ENCODE results near the gene PNPO.
"Not testable (repeated sequence)": the region's sequence is repeated elsewhere in the genome, so short reads cannot be mapped to it uniquely, and the experiment has no call there.

Gene PNPO

DNA sequence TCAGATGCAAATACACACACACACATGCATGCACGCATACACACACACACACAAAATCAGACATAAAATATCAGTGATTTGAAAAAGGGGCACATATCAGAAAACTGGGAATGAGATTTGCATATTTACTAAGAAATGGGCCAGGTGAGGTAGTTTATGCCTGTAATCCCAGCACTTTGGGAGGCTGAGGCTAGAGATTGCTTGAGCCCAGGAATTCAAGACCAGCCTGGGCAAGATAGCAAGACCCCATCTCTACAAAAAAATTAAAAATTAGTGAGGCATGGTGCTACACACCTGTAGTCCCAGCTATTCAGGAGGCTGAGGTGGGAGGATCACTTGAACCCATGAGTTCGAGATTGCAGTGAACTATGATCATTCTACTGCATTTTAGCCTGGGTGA, 22.4 kb upstream of the PNPO start:
- no peaks in the 10 kb centered on the region for H3K79me2 ChIP-seq (ENCODE audit: control insufficient read depth, insufficient read depth, low read length, unreplicated experiment)
- no peak overlapping the region for H2AFZ ChIP-seq (ENCODE audit: low read length, unreplicated experiment)
- peaks cover 11% of the 10 kb centered on the region for H3K4me1 ChIP-seq (ENCODE audit: control insufficient read depth, insufficient read depth, low read length, unreplicated experiment)
- no peak overlapping the region for H3K27ac ChIP-seq (ENCODE audit: low read depth, low read length)
- no peak overlapping the region for H3K4me3 ChIP-seq (ENCODE audit: low read depth, low read length)
- no peaks in the 10 kb centered on the region for H3K27me3 ChIP-seq (ENCODE audit: insufficient read depth, low read length)
- H3K36me3 ChIP-seq (ENCODE audit: insufficient read depth, low read length), result peaks cover 3% of the 10 kb centered on the region; the same call in 1 of the 2 replicates

- not testable (repeated sequence) for H3K27me3 ChIP-seq (ENCODE audit: insufficient read depth, low read length); H3K36me3 ChIP-seq (ENCODE audit: insufficient read depth, low read length); H3K27ac ChIP-seq (ENCODE audit: low read depth, low read length); H2AFZ ChIP-seq (ENCODE audit: low read length, unreplicated experiment); H3K79me2 ChIP-seq (ENCODE audit: control insufficient read depth, insufficient read depth, low read length, unreplicated experiment); H3K4me3 ChIP-seq (ENCODE audit: low read depth, low read length)
- peaks cover 11% of the 10 kb centered on the region for H3K4me1 ChIP-seq (ENCODE audit: control insufficient read depth, insufficient read depth, low read length, unreplicated experiment)
Observed at GRCh38 chr17:47919889-47920288, 21.5 kb upstream of the PNPO start.

- H3K27me3 ChIP-seq (ENCODE audit: insufficient read depth, low read length), result no peaks in the 10 kb centered on the region
- H3K27ac ChIP-seq (ENCODE audit: low read depth, low read length), result no peak overlapping the region
- H3K79me2 ChIP-seq (ENCODE audit: control insufficient read depth, insufficient read depth, low read length, unreplicated experiment), result no peaks in the 10 kb centered on the region
- H2AFZ ChIP-seq (ENCODE audit: low read length, unreplicated experiment), result no peak overlapping the region
- H3K4me3 ChIP-seq (ENCODE audit: low read depth, low read length), result no peak overlapping the region
- H3K36me3 ChIP-seq (ENCODE audit: insufficient read depth, low read length), result peaks cover 3% of the 10 kb centered on the region; the same call in 1 of the 2 replicates
- H3K4me1 ChIP-seq (ENCODE audit: control insufficient read depth, insufficient read depth, low read length, unreplicated experiment), result no peaks in the 10 kb centered on the region
Observed at GRCh38 chr17:47924785-47925677, 16.3 kb upstream of the PNPO start.

- H3K27me3 ChIP-seq (ENCODE audit: insufficient read depth, low read length), result no peaks in the 10 kb centered on the region
- H3K36me3 ChIP-seq (ENCODE audit: insufficient read depth, low read length), result peaks cover 3% of the 10 kb centered on the region; the same call in 1 of the 2 replicates
- H3K4me3 ChIP-seq (ENCODE audit: low read depth, low read length), result no peak overlapping the region
Observed at GRCh38 chr17:47925678-47925988, 15.7 kb upstream of the PNPO start.

GRCh38 chr17:47927821-47928400, 13.5 kb upstream of the PNPO start:
- Histone ChIP-seq H3K4me1 (ENCODE audit: control insufficient read depth, insufficient read depth, low read length, unreplicated experiment) (peaks cover 8% of the 10 kb centered on the region), H3K27me3 (ENCODE audit: insufficient read depth, low read length) (no peaks in the 10 kb centered on the region), H3K4me3 (ENCODE audit: low read depth, low read length) (no peak overlapping the region), H3K27ac (ENCODE audit: low read depth, low read length) (no peak overlapping the region), H3K79me2 (ENCODE audit: control insufficient read depth, insufficient read depth, low read length, unreplicated experiment) (no peaks in the 10 kb centered on the region), H3K36me3 (ENCODE audit: insufficient read depth, low read length) (peaks cover 3% of the 10 kb centered on the region; the same call in 1 of the 2 replicates), H2AFZ (ENCODE audit: low read length, unreplicated experiment) (no peak overlapping the region)

More at GRCh38 chr17:47925678-47925988, 15.7 kb upstream of the PNPO start:
- Histone ChIP-seq H3K79me2 (ENCODE audit: control insufficient read depth, insufficient read depth, low read length, unreplicated experiment) (no peaks in the 10 kb centered on the region), H3K4me1 (ENCODE audit: control insufficient read depth, insufficient read depth, low read length, unreplicated experiment) (no peaks in the 10 kb centered on the region), H2AFZ (ENCODE audit: low read length, unreplicated experiment) (no peak overlapping the region), H3K27ac (ENCODE audit: low read depth, low read length) (no peak overlapping the region)

- Histone ChIP-seq H2AFZ (ENCODE audit: low read length, unreplicated experiment) (no peak overlapping the region), H3K27me3 (ENCODE audit: insufficient read depth, low read length) (no peaks in the 10 kb centered on the region), H3K4me1 (ENCODE audit: control insufficient read depth, insufficient read depth, low read length, unreplicated experiment) (peaks cover 8% of the 10 kb centered on the region), H3K27ac (ENCODE audit: low read depth, low read length) (no peak overlapping the region), H3K36me3 (ENCODE audit: insufficient read depth, low read length) (peaks cover under 1% of the 10 kb centered on the region; the same call in 1 of the 2 replicates), H3K79me2 (ENCODE audit: control insufficient read depth, insufficient read depth, low read length, unreplicated experiment) (no peaks in the 10 kb centered on the region), H3K4me3 (ENCODE audit: low read depth, low read length) (no peak overlapping the region)
Observed at GRCh38 chr17:47928415-47928814, 13.0 kb upstream of the PNPO start.

- Histone ChIP-seq H3K36me3 (ENCODE audit: insufficient read depth, low read length) (no peaks in the 10 kb centered on the region), H3K4me3 (ENCODE audit: low read depth, low read length) (no peak overlapping the region), H3K4me1 (ENCODE audit: control insufficient read depth, insufficient read depth, low read length, unreplicated experiment) (peaks cover 9% of the 10 kb centered on the region), H2AFZ (ENCODE audit: low read length, unreplicated experiment) (no peak overlapping the region), H3K79me2 (ENCODE audit: control insufficient read depth, insufficient read depth, low read length, unreplicated experiment) (no peaks in the 10 kb centered on the region), H3K27ac (ENCODE audit: low read depth, low read length) (no peak overlapping the region), H3K27me3 (ENCODE audit: insufficient read depth, low read length) (no peaks in the 10 kb centered on the region)
Observed at GRCh38 chr17:47929218-47930000, 12.0 kb upstream of the PNPO start.

DNA sequence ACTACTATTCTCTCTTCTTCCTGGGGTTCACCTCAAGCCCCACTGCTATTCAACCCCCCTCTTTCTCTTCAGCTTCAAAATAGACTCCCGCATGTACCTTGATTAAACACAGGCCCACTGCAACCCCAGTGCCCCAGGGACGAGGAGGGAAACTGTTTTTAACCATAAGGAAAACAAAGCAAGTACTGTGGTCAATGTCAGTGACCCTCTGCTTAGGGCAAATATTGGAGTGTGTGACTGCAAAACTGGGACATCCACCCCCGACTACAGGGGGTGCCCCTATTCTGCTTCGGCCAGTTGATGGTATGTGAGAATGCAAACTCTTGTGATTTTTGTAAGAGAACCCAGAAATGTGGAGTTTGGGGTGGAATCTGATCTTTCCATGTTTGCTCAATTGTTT, 9.5 kb upstream of the PNPO start:
- H3K27ac ChIP-seq (ENCODE audit: low read depth, low read length), result no peak overlapping the region
- H2AFZ ChIP-seq (ENCODE audit: low read length, unreplicated experiment), result no peak overlapping the region
- H3K79me2 ChIP-seq (ENCODE audit: control insufficient read depth, insufficient read depth, low read length, unreplicated experiment), result peaks cover 8% of the 10 kb centered on the region
- peaks cover 33% of the 10 kb centered on the region for H3K4me1 ChIP-seq (ENCODE audit: control insufficient read depth, insufficient read depth, low read length, unreplicated experiment)
- no peak overlapping the region for H3K4me3 ChIP-seq (ENCODE audit: low read depth, low read length)
- H3K27me3 ChIP-seq (ENCODE audit: insufficient read depth, low read length), result no peaks in the 10 kb centered on the region
- no peaks in the 10 kb centered on the region for H3K36me3 ChIP-seq (ENCODE audit: insufficient read depth, low read length)

- Histone ChIP-seq H3K36me3 (ENCODE audit: insufficient read depth, low read length) (no peaks in the 10 kb centered on the region), H2AFZ (ENCODE audit: low read length, unreplicated experiment) (no peak overlapping the region), H3K79me2 (ENCODE audit: control insufficient read depth, insufficient read depth, low read length, unreplicated experiment) (peaks cover 9% of the 10 kb centered on the region), H3K4me3 (ENCODE audit: low read depth, low read length) (no peak overlapping the region), H3K27ac (ENCODE audit: low read depth, low read length) (no peak overlapping the region), H3K4me1 (ENCODE audit: control insufficient read depth, insufficient read depth, low read length, unreplicated experiment) (peaks cover 35% of the 10 kb centered on the region), H3K27me3 (ENCODE audit: insufficient read depth, low read length) (no peaks in the 10 kb centered on the region)
Observed at GRCh38 chr17:47934856-47935255, 6.5 kb upstream of the PNPO start.

DNA sequence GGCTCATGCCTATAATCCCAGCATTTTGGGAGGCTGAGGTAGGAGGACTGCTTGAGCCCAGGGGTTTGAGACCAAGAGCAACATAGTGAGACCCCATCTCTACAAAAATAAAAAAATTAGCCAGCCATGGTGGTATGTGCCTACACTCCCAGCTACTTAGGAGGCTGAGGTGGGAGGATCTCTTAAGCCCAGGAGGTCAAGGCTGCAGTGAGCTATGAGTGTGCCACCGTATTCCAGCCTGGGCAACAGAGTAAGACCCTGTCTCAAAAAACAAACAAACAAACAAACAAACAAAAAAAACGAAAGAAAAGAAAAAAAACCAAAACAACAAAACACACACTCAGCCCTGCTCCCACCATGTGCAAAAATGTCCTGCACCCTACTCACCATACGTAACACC, 5.9 kb upstream of the PNPO start:
- not testable (repeated sequence) for H3K27ac ChIP-seq (ENCODE audit: low read depth, low read length); H2AFZ ChIP-seq (ENCODE audit: low read length, unreplicated experiment); H3K79me2 ChIP-seq (ENCODE audit: control insufficient read depth, insufficient read depth, low read length, unreplicated experiment)

More for the DNA sequence above, 5.9 kb upstream of the PNPO start:
- H3K36me3 ChIP-seq (ENCODE audit: insufficient read depth, low read length); H3K4me3 ChIP-seq (ENCODE audit: low read depth, low read length); H3K27me3 ChIP-seq (ENCODE audit: insufficient read depth, low read length): not testable (repeated sequence)
- peaks cover 35% of the 10 kb centered on the region for H3K4me1 ChIP-seq (ENCODE audit: control insufficient read depth, insufficient read depth, low read length, unreplicated experiment)

Data from ACC112 (cell line).